Stimulated activated CD4-positive, alpha-beta T cell treated with anti-CD3 and anti-CD28 coated beads, Interleukin-4, amount 100 ng/mL, for 1 hour (primary cell): ENCODE results near the gene KPNA1.
"Not testable (repeated sequence)": the region's sequence is repeated elsewhere in the genome, so short reads cannot be mapped to it uniquely, and the experiment has no call there.

Experiments
- DNase-seq: peaks from one replicate; pipeline ENCODE4 v3.0.0-alpha.2; 2020

Gene KPNA1

GRCh38 chr3:122516846-122517360 lies 2.2 kb upstream of the KPNA1 start:
- DNase-seq = no peak

- no peak for DNase-seq
These were observed 1.1 kb upstream of the KPNA1 start for GRCh38 chr3:122515870-122516269.

- DNase-seq = no peak
These were observed 305 bp upstream of the KPNA1 start for GRCh38 chr3:122515020-122515468.

- DNase-seq = no peak
These were observed 1.2 kb downstream of the KPNA1 start for GRCh38 chr3:122513386-122514122.

- no peak for DNase-seq
These were observed 2.5 kb downstream of the KPNA1 start for GRCh38 chr3:122512284-122512683.

GRCh38 chr3:122510878-122511535 lies 3.7 kb downstream of the KPNA1 start:
- no peak for DNase-seq

- not testable (repeated sequence) for DNase-seq
These were observed 5.8 kb downstream of the KPNA1 start for GRCh38 chr3:122508944-122509343.

GRCh38 chr3:122508135-122508914 lies 6.4 kb downstream of the KPNA1 start:
- no peak for DNase-seq

- DNase-seq = no peak
These were observed 8.3 kb downstream of the KPNA1 start for GRCh38 chr3:122506450-122506849.

GRCh38 chr3:122505676-122506075 lies 9.1 kb downstream of the KPNA1 start:
- no peak for DNase-seq

- no peak for DNase-seq
These were observed 11.8 kb downstream of the KPNA1 start for GRCh38 chr3:122502941-122503340.

- no peak for DNase-seq
These were observed 12.6 kb downstream of the KPNA1 start for GRCh38 chr3:122502139-122502538.

- not testable (repeated sequence) for DNase-seq
These were observed 13.8 kb downstream of the KPNA1 start for GRCh38 chr3:122500964-122501363.

GRCh38 chr3:122498152-122498551 lies 16.6 kb downstream of the KPNA1 start:
- DNase-seq = no peak

- no peak for DNase-seq
These were observed 17.3 kb downstream of the KPNA1 start for GRCh38 chr3:122497425-122497824.

- DNase-seq = no peak
These were observed 18.2 kb downstream of the KPNA1 start for GRCh38 chr3:122496508-122496907.

GRCh38 chr3:122493296-122493695 lies 21.4 kb downstream of the KPNA1 start:
- DNase-seq = no peak

GRCh38 chr3:122488262-122488973 lies 26.3 kb downstream of the KPNA1 start:
- DNase-seq = no peak

GRCh38 chr3:122484985-122485384 lies 29.8 kb downstream of the KPNA1 start:
- no peak for DNase-seq

- no peak for DNase-seq
These were observed 33.3 kb downstream of the KPNA1 start for GRCh38 chr3:122481390-122481789.

- DNase-seq = no peak
These were observed 38.2 kb downstream of the KPNA1 start for GRCh38 chr3:122476532-122476931.

- no peak for DNase-seq
These were observed 39.4 kb downstream of the KPNA1 start for GRCh38 chr3:122475316-122475715.

- DNase-seq = no peak
These were observed 45.1 kb downstream of the KPNA1 start for GRCh38 chr3:122469659-122470058.
